ENCODE results near the gene NFKBIB.

The NFKBIB gene

DNA sequence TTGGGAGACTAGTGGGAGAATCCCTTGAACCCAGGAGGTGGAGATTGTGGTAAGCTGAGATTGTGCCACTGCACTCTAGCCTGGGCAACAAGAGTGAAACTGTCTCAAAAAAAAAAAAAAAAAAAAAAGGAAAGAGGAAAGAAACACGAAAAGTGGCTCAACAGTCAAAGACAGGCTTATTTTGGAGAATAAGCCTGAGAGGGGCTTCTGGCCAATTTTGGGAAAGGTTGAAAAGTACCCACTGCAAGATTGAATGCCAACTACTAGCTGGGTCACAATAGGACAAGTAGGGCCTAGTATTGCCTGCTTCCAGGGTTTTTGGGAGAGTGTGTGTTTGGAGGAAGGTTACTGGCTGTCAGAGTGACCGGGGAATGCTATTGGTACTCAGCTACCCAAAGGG lies 58.5 kb downstream of the NFKBIB start:
- H3K9ac ChIP-seq (ENCODE audit: low read depth in 1 of 2, low read length in 2 of 2): no peak overlapping the region
- no peaks in the 10 kb centered on the region for H3K27me3 ChIP-seq (ENCODE audit: control insufficient read depth in 2 of 2, insufficient read depth in 2 of 2, low read length in 2 of 2)
- H3K4me1 ChIP-seq (ENCODE audit: control insufficient read depth in 2 of 2, insufficient read depth in 2 of 2, low read length in 2 of 2): no peaks in the 10 kb centered on the region
- no peak overlapping the region for H3K27ac ChIP-seq (ENCODE audit: low read depth in 2 of 2, low read length in 2 of 2)
- H3K4me3 ChIP-seq (ENCODE audit: low read length in 2 of 2): no peak overlapping the region
- H3K36me3 ChIP-seq (ENCODE audit: control insufficient read depth in 2 of 2, insufficient read depth in 2 of 2, low read length in 2 of 2): no peaks in the 10 kb centered on the region
- H3K9me3 ChIP-seq (ENCODE audit: control insufficient read depth in 2 of 2, low read length in 2 of 2): no peaks in the 10 kb centered on the region
